ENCODE measurements around the gene KIF18A.

Gene KIF18A

DNA sequence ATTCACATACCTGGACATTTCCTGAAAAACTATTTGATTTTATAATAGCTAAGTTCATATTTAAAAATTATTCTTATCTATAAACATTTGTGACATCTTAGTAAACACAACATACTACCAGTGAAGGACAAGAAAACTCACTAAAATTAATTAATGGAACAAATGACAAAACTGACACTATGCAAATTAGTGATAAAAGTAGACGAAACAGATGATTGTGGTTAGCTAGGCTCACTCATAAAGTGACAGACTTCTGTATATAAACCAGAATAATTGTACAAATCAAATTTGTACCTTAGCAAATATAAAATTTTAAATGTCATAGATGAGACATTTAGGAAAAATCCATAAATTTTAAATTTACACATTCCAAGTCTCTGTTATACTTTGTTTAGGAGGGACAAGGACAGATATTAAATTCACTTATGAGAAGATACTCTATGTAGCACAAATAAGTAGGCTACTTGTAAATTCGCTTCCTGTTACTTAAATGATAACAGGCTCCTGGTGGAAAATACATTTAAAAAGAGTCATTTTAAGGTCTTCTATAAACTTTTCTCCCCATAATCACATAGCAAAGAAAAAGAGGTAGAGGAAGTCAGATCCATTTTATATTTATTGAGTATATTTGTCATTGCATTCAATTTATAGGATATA lies 81.2 kb downstream of the KIF18A start:
- DNase-seq: no peak

DNA sequence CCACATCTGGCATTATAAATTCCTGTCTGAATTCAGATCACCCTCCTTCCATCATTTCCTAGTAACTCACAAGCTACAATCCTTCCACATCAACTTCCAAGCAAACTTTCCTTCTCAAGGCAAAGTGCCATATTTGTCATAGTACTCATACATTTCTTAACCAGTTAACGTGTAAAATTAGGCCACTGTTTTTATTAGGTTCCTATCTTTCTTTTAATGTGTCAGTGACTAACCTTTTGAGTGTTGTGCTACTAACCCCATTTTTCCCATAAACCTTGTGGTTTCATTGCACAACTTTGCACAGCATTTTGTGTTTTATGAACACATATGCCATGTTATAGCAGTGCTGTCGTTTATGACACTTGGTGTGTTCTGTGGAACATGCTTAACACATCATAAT lies 90.1 kb downstream of the KIF18A start:
- DNase-seq: no peak

GRCh38 chr11:28011813-28012212 lies 96.1 kb downstream of the KIF18A start:
- DNase-seq: no peak

- no peak for DNase-seq
Measured at GRCh38 chr11:28009996-28010395, 98.0 kb downstream of the KIF18A start.

- no peak for DNase-seq
Measured at GRCh38 chr11:28009388-28009787, 98.6 kb downstream of the KIF18A start.

DNA sequence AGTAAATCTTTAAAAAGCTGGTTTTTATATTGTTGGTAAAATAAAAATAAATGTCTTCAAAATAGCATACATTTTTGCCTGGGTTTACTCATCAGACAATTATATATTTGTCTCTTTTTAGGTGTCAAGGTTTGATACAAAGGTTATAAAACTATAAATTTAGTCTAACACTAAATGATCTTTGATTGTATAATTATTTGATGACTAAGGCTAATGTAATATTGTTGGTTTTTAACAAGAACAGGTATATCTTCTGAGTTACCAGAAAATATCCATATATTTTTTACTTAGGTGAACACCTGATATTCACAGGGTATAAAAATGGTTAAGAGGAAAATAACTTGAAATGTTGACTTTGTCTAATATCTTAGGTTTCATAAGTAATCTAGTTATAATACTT lies 104.3 kb downstream of the KIF18A start:
- DNase-seq: no peak

DNA sequence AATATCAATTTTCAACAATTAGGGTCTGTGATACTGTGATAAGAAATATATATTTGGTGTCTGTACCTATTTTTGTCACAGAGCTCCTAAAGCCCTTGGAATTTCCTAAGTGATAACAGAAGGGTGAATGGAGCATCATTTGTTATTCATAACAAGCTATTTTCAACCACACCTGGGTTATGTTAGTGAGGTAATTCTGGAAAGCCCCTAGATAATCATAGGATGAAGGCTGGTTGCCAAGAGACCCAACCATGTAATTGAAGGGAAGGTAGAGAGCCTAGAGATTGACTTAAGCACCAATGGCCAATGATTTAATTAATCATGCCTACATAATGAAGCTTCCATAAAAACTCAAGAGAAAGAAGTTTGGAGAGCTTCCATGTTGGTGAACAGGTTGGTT lies 109.4 kb downstream of the KIF18A start:
- no peak for DNase-seq

DNA sequence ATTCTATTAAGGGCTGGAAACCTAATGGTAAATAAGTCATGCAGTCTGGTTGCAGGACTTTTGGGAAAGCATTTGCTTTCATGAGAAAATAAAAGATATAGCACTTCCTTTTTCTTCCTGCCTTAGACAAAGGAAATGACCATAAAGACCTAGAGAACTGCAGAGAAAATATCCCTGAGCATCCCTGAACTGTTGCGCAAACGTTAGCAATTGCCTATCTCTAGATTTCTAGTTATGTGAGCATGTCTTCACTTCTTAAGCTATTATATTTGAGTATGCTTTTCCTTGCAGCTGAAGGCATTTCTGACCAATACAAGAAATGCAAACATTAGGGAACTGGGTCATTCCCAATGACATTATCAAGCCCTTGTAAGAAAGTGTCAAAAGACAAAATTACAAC lies 110.6 kb downstream of the KIF18A start:
- no peak for DNase-seq

GRCh38 chr11:27996066-27996465 lies 111.9 kb downstream of the KIF18A start:
- DNase-seq: no peak

- no peak for DNase-seq
Measured at GRCh38 chr11:27995083-27995482, 112.9 kb downstream of the KIF18A start.

- no peak for DNase-seq
Measured at GRCh38 chr11:27991736-27992135, 116.2 kb downstream of the KIF18A start.

DNA sequence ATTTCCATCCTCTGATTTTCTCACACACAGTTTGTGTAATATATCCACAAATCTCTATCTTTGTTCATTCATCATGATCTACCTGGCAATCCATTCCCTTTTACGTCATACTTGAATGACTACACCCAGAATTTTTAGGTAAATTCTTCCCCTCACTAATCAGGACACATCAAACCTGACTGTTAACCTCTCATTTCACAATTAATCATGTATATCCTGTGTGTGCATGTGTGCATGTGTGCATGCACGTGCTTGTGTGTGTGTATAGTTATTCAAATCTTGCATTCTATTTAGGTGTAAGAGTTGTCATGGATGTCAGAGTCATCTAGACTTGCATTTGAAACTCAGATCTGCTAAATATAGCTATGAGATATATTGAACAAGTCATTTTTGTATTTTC lies 130.4 kb downstream of the KIF18A start:
- no peak for DNase-seq

DNA sequence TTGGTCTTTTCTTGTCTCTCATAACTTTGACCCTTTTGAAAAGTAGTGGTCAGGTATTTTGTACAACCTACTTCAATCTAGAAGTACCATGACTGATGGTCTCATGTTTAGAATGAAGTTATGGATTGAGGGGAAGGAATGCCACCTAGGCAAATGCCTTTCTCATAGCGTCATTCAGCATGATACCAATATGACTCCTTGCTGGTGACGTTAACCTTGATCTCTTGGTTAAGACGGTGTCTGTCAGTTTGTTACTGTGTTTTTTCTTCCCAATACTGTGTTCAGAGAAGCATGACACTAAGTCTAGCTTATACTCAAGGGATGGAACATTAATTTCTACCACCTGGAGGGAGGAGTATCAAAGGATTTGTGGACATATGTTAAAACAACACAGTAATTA lies 130.9 kb downstream of the KIF18A start:
- no peak for DNase-seq

DNA sequence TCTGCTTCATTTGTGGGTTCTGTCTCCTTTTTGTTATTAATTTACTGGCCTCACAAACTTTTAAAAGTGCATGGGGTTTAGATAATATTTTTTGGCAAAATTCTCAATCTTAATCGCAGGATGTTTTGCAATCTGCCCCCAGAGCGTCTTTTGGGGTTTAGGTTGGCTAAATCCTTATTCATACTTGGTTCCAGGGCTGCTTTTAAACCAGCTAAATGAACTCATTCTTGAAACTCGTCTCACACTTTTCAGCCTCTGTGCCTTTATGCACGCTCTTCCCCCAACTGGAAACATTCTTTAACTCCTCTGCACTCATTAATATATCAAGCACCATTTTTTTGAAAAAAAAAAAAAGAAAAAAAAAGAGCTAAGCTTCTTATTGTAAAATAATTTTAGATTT lies 131.7 kb downstream of the KIF18A start:
- no peak for DNase-seq

- no peak for DNase-seq
Measured at GRCh38 chr11:27973851-27974536, 134.0 kb downstream of the KIF18A start.

- no peak for DNase-seq
Measured at GRCh38 chr11:27972522-27973170, 135.3 kb downstream of the KIF18A start.

- DNase-seq: no peak
Measured at GRCh38 chr11:27971171-27971570, 136.8 kb downstream of the KIF18A start.
